Esophagus (tissue), 2 donors: ENCODE data around the gene OPRD1. TPM values are rescaled to one million over a fixed set of nuclear protein-coding genes. Genes with fewer than 3 reads are reported as not detected.
"Not testable (repeated sequence)": the region's sequence is repeated elsewhere in the genome, so short reads cannot be mapped to it uniquely, and the experiment has no call there.

ENCODE experiments used
- H3K27ac ChIP-seq, 2 donors: one replicate each; pipeline ENCODE4 v1.5.1; 2013; ENCODE audit warnings: low read depth in 2 of 2, mild to moderate bottlenecking in 2 of 2, inconsistent platforms in 1 of 2, low read length in 1 of 2, moderate library complexity in 1 of 2
- H3K27me3 ChIP-seq, 2 donors: one replicate each; pipeline ENCODE4 v1.6.1; 2013; ENCODE audit warnings: low read length in 2 of 2, control low read depth in 1 of 2, mild to moderate bottlenecking in 1 of 2; ENCODE audit not compliant: insufficient read depth in 2 of 2, control insufficient read depth in 1 of 2
- H3K36me3 ChIP-seq, 2 donors: one replicate each; pipeline ENCODE4 v1.6.1; 2013; ENCODE audit warnings: low read length in 1 of 2; ENCODE audit not compliant: control insufficient read depth in 2 of 2, insufficient read depth in 2 of 2
- H3K4me1 ChIP-seq, 2 donors: one replicate each; pipeline ENCODE4 v1.6.1; 2013; ENCODE audit warnings: low read length in 1 of 2; ENCODE audit not compliant: control insufficient read depth in 2 of 2, insufficient read depth in 2 of 2
- H3K4me3 ChIP-seq, 2 donors: one replicate each; pipeline ENCODE4 v1.5.1; 2013; ENCODE audit warnings: low read length in 2 of 2, mild to moderate bottlenecking in 2 of 2, low read depth in 1 of 2, moderate library complexity in 1 of 2
- H3K9me3 ChIP-seq, 2 donors: one replicate each; pipeline ENCODE4 v1.6.1; 2013; ENCODE audit warnings: mild to moderate bottlenecking in 2 of 2, low read depth in 1 of 2, low read length in 1 of 2, moderate library complexity in 1 of 2; ENCODE audit not compliant: control insufficient read depth in 2 of 2, insufficient read depth in 1 of 2
- WGBS, 2 donors: extraction: QIAGEN DNeasy Blood & Tissue Kit; methylation state at CpG; one replicate each; pipeline ENCODE4 v1.1.7; 2013; 5-methylcytosine and 5-hydroxymethylcytosine counted together
- polyA plus RNA-seq, 2 donors: library from polyadenylated mRNA; stranded (reverse); fragments of 200-250 nt; gene quantifications; one replicate each; pipeline ENCODE4 v1.2.3, GENCODE V29; 2013
- donor health status: healthy with polysubstance abuse.
- donor health status: Bipolar disorder and iron deficiency.

The OPRD1 gene
- polyA plus RNA-seq, 2 donors = not detected

DNA sequence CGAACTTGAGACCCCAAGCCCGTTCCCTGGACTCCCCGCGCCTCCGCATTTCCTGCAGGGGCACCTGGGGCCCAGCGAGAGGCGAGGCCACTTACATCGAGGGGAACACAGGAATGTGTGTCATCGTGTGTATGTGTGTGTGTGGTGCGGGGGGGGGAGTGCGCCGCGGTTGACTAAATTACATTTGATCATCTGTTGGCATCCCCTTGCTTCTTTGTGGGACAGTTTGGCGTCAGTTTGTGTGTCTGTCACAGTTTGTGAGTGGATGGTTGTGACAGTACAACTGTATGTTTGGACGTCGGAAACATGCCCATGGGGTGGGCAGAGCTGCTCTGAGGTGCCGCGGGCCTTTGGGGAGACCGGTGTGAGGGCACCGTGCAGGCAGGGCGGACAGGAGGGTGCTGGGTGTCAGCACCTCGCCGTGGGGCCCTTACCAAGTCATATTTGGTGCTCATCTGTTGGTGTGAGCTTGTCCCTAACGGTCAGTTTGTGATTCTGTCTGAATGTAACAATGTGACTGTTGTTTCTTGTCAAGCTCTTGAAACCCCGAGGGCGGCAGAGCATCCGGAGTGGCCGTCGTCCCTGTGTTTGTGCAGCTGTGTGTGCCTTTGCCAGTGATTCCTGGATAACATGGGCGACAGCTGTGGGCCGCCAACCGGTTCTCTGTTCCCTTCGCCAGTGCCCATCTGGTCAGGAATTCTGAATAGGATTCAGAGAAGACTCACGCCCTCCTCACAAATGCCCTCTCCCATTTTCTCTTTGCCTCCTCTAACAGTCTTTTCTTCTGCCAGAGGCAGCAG lies 899 bp downstream of the OPRD1 start:
- H3K27ac ChIP-seq = no peak overlapping the region
- peaks cover 17 to 21% of the 10 kb centered on the region in 2 donors for H3K27me3 ChIP-seq
- H3K4me3 ChIP-seq = no peak overlapping the region
- H3K4me1 ChIP-seq = no peaks in the 10 kb centered on the region
- WGBS, 2 donors = 31 to 36% methylated on average over 34 of the region's 34 CpGs
- H3K9me3 ChIP-seq = no peaks in the 10 kb centered on the region
- no peaks in the 10 kb centered on the region for H3K36me3 ChIP-seq

DNA sequence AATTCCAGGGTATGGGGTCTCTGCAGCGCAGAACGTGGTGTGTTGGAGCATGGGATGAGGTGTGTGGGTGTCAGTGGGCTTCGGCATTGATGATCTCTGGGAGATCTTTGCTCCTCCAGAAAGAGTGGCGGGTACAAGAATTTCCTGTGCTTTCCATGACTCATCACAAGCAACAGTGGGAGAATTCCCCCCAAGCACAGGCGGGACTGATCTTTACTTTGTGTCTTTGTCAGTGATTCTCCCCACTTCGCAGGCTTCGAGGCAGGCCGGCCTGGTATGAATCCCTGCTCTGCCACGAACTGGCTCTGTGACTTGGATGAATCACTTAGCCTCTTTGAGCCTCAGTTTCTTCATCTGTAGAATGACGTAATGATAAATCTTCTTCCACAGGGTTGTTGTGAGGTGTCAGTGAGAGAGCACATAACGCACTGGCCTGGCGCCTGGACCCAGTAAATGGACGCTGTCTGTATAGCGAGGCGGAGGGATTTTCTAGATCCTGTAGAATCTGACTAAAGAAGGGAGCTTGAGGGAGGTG lies 2.0 kb downstream of the OPRD1 start:
- Histone ChIP-seq H3K9me3 (no peaks in the 10 kb centered on the region), H3K4me1 (no peaks in the 10 kb centered on the region), H3K4me3 (no peak overlapping the region), H3K36me3 (no peaks in the 10 kb centered on the region), H3K27me3 (peaks cover 17 to 21% of the 10 kb centered on the region in 2 donors), H3K27ac (no peak overlapping the region)
- WGBS, 2 donors = 69 to 79% methylated on average over 15 of the region's 15 CpGs

DNA sequence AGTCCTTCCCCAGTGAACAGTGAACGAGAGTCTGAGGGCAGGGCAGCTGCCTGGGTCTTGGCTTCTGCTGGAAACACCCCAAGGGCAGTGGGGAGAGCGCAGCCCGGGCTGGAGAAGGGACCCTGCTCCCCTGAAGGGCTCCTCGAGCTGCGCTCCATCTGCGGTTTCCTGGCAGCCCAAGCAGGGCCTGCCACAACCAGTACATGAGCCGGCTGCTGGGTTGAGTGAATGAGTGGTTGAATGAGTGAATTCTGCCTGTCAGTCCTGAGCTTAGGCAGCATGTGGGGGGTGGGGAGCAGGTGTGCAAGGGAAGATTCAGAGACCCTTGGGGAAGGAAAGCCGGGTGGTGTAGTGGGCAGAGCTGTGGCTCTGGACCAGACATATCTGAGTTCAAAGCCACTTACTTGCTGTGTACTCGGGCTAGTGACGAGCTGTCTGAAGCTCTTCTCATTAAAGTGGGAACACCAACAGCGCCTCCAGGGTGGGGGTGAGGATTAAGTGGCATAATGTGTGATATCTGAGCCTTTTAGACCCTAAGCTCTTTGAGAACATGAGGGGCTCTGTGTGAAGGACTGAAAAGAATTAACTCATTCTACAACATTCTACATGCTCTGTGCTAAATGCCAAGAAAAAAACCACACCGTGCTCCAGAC lies 3.7 kb downstream of the OPRD1 start:
- Histone ChIP-seq H3K9me3 (no peaks in the 10 kb centered on the region), H3K36me3 (no peaks in the 10 kb centered on the region), H3K27ac (no peak overlapping the region), H3K4me3 (no peak overlapping the region), H3K4me1 (no peaks in the 10 kb centered on the region), H3K27me3 (peaks cover 17 to 21% of the 10 kb centered on the region in 2 donors)
- WGBS, 2 donors = 22 to 30% methylated on average over 12 of the region's 12 CpGs

DNA sequence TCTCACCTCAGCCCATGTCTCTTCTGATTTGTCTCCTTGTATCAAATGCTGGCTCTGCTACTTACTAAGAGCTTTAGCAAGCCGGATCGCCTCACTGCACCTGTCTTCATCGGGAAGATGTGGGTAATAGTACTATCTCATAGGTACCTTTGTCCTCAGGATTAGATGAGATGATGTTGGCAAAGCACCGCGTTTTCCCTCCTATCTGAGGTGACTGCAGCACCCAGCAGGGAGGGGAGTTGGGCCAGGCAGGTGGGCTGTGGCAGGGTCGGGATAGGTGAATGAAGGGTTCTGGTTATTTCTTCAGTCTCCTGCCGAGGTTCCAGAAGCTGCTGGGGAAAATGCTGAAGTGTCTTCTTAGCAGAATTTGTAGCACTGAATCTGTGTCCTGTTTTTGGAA lies 5.2 kb downstream of the OPRD1 start:
- Histone ChIP-seq H3K27me3 (peaks cover 8 to 17% of the 10 kb centered on the region in 2 donors), H3K27ac (no peak overlapping the region), H3K4me3 (no peak overlapping the region), H3K9me3 (no peaks in the 10 kb centered on the region), H3K4me1 (no peaks in the 10 kb centered on the region), H3K36me3 (no peaks in the 10 kb centered on the region)
- WGBS, 2 donors = 65 to 75% methylated on average over 7 of the region's 7 CpGs

DNA sequence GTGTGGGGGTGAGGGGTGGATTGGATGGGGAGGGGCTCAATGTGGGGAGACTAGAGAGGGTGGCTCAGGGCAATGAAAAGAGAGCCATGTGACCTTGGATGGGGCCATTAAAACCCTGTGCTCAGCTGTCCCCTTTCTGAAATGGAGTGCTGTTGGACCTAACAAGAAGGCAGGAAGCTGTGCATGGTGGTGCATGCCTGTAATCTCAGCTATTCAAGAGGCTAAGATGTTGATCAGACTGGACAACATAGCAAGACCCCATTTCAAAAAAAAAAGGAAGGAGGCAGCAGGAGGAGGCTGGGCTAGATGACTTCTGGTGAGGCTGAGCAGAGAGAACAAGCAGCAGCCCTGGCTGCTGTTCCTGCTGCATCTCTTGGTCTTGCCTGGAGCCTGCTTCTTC lies 7.0 kb downstream of the OPRD1 start:
- Histone ChIP-seq H3K27me3 (peaks cover 4 to 7% of the 10 kb centered on the region in 2 donors), H3K4me3 (no peak overlapping the region), H3K4me1 (no peaks in the 10 kb centered on the region), H3K9me3 (no peaks in the 10 kb centered on the region), H3K27ac (no peak overlapping the region), H3K36me3 (no peaks in the 10 kb centered on the region)

DNA sequence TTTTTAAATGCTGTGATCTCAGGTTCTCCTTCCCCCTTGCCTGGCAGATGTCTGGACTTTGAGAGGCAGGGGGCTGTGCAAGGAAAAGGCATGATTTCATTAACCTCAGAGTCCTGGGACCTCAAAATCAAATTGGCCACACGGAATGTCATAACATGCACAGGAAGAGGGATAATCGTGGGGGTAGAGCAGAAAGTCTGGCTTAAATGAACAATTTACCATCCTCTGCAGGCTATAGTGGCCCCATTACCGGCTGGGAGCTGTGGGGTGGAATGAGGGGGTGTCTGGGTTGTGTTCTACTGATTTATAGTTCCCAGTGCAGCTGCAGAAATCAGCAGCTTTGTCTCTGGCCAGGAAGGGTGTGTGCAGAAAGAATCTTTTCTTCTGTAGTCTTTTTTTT lies 10.8 kb downstream of the OPRD1 start:
- WGBS, 2 donors = 43 to 46% methylated on average over 3 of the region's 3 CpGs
- no peak overlapping the region for H3K27ac ChIP-seq
- H3K4me3 ChIP-seq = no peak overlapping the region
- no peaks in the 10 kb centered on the region for H3K9me3 ChIP-seq
- H3K4me1 ChIP-seq = no peaks in the 10 kb centered on the region
- H3K27me3 ChIP-seq = no peaks in the 10 kb centered on the region
- H3K36me3 ChIP-seq = no peaks in the 10 kb centered on the region

DNA sequence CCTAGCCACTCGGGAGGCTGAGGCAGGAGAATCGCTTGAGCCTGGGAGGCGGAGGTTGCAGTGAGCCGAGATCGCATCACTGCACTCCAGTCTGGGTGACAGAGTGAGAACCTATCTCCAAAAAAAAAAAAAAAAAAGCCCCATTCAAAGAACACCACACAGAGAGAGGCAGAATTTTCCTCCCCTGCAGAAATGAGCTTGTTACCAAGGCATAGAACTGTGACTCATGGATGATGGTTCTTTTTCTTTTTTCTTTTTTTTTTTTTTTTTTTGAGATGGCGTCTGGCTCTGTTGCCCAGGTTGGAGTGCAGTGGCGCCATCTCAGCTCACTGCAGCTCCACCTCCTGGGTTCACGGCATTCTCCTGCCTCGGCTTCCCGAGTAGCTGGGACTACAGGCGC lies 12.1 kb downstream of the OPRD1 start:
- H3K36me3 ChIP-seq, H3K27me3 ChIP-seq, H3K9me3 ChIP-seq, H3K4me3 ChIP-seq, H3K4me1 ChIP-seq, H3K27ac ChIP-seq: not testable (repeated sequence)
- 90% methylated on average over 11 of the region's 11 CpGs for WGBS, 2 donors

DNA sequence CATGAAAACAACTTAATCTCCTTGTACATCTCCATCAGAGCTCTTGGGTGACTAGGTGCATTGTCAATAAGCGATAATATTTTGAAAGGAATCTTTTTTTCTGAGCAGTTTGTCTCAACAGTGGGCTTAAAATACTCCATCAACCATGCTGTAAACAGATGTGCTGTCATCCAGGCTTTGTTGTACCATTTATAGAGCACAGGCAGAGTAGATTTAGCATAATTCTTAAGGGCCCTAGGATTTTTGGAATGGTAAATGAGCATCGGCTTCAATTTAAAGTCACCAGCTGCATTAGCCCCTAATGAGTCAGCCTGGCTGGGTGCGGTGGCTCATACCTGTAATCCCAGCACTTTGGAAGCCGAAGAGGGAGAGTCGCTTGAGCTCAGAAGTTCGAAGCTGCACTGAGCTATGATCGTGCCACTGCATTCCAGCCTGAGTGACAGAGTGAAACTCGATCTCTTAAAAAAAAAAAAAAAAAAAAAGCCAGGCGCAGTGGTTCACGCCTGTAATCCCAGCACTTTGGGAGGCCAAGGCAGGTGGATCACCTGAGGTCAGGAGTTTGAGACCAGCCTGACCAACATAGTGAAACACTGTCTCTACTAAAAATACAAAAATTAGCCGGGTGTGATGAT lies 16.4 kb downstream of the OPRD1 start:
- not testable (repeated sequence) for H3K4me3 ChIP-seq, H3K27me3 ChIP-seq, H3K4me1 ChIP-seq, H3K9me3 ChIP-seq, H3K27ac ChIP-seq, H3K36me3 ChIP-seq
- WGBS, 2 donors = 49 to 55% methylated on average over 10 to 11 of the region's 11 CpGs

DNA sequence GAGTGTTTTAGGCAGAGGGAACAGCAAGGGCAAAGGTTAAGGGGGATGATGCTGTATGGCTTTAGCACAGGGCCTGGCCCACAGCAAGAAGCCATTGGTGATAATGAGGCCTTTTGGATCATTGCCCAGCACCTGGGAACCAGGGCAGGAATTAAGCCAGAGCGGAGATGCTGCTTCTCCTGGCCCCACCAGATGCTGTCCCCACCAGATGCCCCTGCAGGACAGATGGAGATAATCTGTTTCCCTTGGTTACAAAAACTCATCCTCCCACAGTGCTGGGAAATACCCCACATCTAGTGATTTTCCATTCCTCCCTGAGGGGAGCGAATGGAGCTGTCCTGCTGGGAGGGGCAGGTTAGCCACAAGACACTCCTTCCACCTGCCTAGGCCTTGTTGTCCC lies 18.8 kb downstream of the OPRD1 start:
- Histone ChIP-seq H3K9me3 (no peaks in the 10 kb centered on the region), H3K4me3 (no peak overlapping the region), H3K27me3 (no peaks in the 10 kb centered on the region), H3K4me1 (no peaks in the 10 kb centered on the region), H3K27ac (no peak overlapping the region), H3K36me3 (no peaks in the 10 kb centered on the region)
- 72 to 81% methylated on average over 2 of the region's 2 CpGs for WGBS, 2 donors
